BLaER1 treated with 17β-estradiol and CSF1 and Interleukin-3, amounts not matched to agents 10 nM and 100 nM (cell line): ENCODE measurements around the gene BACE2.

ENCODE experiments used
- H3K27ac ChIP-seq, 11 experiments: shearing (Covaris generic); formaldehyde crosslinking; 2 replicates each; pipeline ENCODE4 v1.8.1; 2022
- H3K27me3 ChIP-seq, 11 experiments: shearing (Covaris generic); formaldehyde crosslinking; 2 replicates each; pipeline ENCODE4 v1.8.1; 2022
- H3K36me3 ChIP-seq, 11 experiments: shearing (Covaris generic); formaldehyde crosslinking; 2 replicates each; pipeline ENCODE4 v1.8.1; 2022
- H3K4me1 ChIP-seq, 10 experiments: shearing (Covaris generic); formaldehyde crosslinking; 2 replicates each; pipeline ENCODE4 v1.8.1; 2022
- H3K4me2 ChIP-seq, 11 experiments: shearing (Covaris generic); formaldehyde crosslinking; 2 replicates each; pipeline ENCODE4 v1.8.1; 2022
- H3K4me3 ChIP-seq, 10 experiments: shearing (Covaris generic); formaldehyde crosslinking; 2 replicates each; pipeline ENCODE4 v1.8.1; 2022
- H3K9ac ChIP-seq, 11 experiments: shearing (Covaris generic); formaldehyde crosslinking; 2 replicates each; pipeline ENCODE4 v1.8.1; 2022
- H3K9me3 ChIP-seq, 11 experiments: shearing (Covaris generic); formaldehyde crosslinking; replicated peaks in 1 of 11; 2 replicates each; pipeline ENCODE4 v1.8.1; 2022
- H4K20me1 ChIP-seq, 11 experiments: shearing (Covaris generic); formaldehyde crosslinking; 2 replicates each; pipeline ENCODE4 v1.8.1; 2022
- Cebpa-rat ChIP-seq, 11 experiments: shearing (Covaris generic); IDR thresholded peaks; 2 replicates each; pipeline ENCODE4 v1.8.1; 2022

BACE2 gene

DNA sequence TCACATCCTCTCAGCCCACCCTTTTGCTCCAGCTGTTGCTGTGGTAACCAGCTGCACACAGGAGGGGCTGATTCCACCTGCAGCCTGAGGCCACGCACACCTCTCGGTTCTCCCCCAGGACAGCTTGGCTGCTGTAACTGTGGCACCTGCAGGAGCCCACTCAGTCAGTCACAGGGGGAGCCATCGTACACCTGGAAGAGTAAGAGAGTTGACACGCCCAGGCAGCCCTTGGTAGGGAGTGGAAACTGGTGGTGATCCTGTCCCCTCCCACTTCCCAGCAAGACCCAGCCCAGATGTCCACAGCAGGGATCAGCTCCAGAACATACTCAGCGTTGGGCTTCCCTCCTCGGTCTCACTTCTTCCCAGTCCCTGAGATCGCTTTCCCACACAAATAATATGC lies 32.2 kb upstream of the BACE2 start:
- Histone ChIP-seq H3K4me3 (no peak overlapping the region), H3K9ac (no peak overlapping the region), H3K4me2 (no peak overlapping the region), H3K27ac (no peak overlapping the region), H3K27me3 (no peaks in the 10 kb centered on the region), H3K9me3 (peaks cover 0 to 13% (median 5%) of the 10 kb centered on the region in 11 experiments; a peak in 10 of 22 replicates), H3K4me1 (peaks cover 0 to 6% (median 5%) of the 10 kb centered on the region in 10 experiments; a peak in 10 of 20 replicates), H4K20me1 (no peaks in the 10 kb centered on the region), H3K36me3 (no peaks in the 10 kb centered on the region)
- TF ChIP-seq Cebpa-rat (IDR thresholded peaks at IDR 0.05): no peak

GRCh38 chr21:41136286-41136685 lies 31.7 kb upstream of the BACE2 start:
- TF ChIP-seq Cebpa-rat (IDR thresholded peaks at IDR 0.05): no peak
- no peaks in the 10 kb centered on the region for H3K27me3 ChIP-seq
- no peak overlapping the region for H3K27ac ChIP-seq
- H3K4me2 ChIP-seq: no peak overlapping the region
- H3K9me3 ChIP-seq: peaks cover 0 to 13% (median 5%) of the 10 kb centered on the region in 11 experiments; a peak in 10 of 22 replicates
- no peak overlapping the region for H3K4me3 ChIP-seq
- peaks cover 0 to under 1% (median 0%) of the 10 kb centered on the region in 10 experiments; a peak in 2 of 20 replicates for H3K4me1 ChIP-seq
- H3K36me3 ChIP-seq: no peaks in the 10 kb centered on the region
- H4K20me1 ChIP-seq: no peaks in the 10 kb centered on the region
- H3K9ac ChIP-seq: no peak overlapping the region

GRCh38 chr21:41137401-41137800 lies 30.6 kb upstream of the BACE2 start:
- Histone ChIP-seq H3K4me1 (no peaks in the 10 kb centered on the region), H3K9ac (no peak overlapping the region), H3K4me3 (no peak overlapping the region), H3K9me3 (peaks cover 0 to 13% (median 5%) of the 10 kb centered on the region in 11 experiments; a peak in 10 of 22 replicates), H3K4me2 (no peak overlapping the region), H3K36me3 (no peaks in the 10 kb centered on the region), H3K27ac (no peak overlapping the region), H3K27me3 (no peaks in the 10 kb centered on the region), H4K20me1 (no peaks in the 10 kb centered on the region)
- TF ChIP-seq Cebpa-rat (IDR thresholded peaks at IDR 0.05): no peak

- no peaks in the 10 kb centered on the region for H3K4me1 ChIP-seq
Measured at GRCh38 chr21:41137889-41138288, 30.1 kb upstream of the BACE2 start.

GRCh38 chr21:41138711-41139110 lies 29.2 kb upstream of the BACE2 start:
- peaks cover 0 to 13% (median 5%) of the 10 kb centered on the region in 11 experiments; a peak in 10 of 22 replicates for H3K9me3 ChIP-seq
- no peak overlapping the region for H3K9ac ChIP-seq
- no peak overlapping the region for H3K4me2 ChIP-seq
- H3K27me3 ChIP-seq: no peaks in the 10 kb centered on the region
- no peaks in the 10 kb centered on the region for H3K4me1 ChIP-seq
- no peak overlapping the region for H3K4me3 ChIP-seq
- no peaks in the 10 kb centered on the region for H3K36me3 ChIP-seq
- no peak for TF ChIP-seq Cebpa-rat (IDR thresholded peaks at IDR 0.05)
- H3K27ac ChIP-seq: no peak overlapping the region
- H4K20me1 ChIP-seq: no peaks in the 10 kb centered on the region

More at GRCh38 chr21:41137889-41138288, 30.1 kb upstream of the BACE2 start:
- no peaks in the 10 kb centered on the region for H3K36me3 ChIP-seq
- no peak overlapping the region for H3K27ac ChIP-seq
- no peaks in the 10 kb centered on the region for H3K27me3 ChIP-seq
- TF ChIP-seq Cebpa-rat (IDR thresholded peaks at IDR 0.05): no peak
- no peaks in the 10 kb centered on the region for H4K20me1 ChIP-seq
- H3K4me2 ChIP-seq: no peak overlapping the region
- H3K9ac ChIP-seq: no peak overlapping the region
- no peak overlapping the region for H3K4me3 ChIP-seq
- peaks cover 0 to 13% (median 5%) of the 10 kb centered on the region in 11 experiments; a peak in 10 of 22 replicates for H3K9me3 ChIP-seq

DNA sequence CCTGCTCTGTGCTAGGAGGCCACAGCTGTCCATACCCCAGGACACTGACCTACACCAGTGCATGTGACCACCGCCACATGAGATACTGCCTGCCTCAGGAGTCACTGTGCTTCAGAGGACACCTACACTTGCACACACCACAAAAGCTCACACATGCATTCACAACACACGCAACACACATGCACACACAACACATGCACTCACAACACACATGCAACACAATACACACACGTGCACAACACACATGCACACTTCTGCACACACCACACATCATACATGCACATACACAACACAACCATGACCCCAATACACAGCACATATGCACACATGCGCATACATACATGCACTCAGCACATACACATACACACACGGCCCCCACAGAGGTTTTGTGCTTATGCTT lies 28.7 kb upstream of the BACE2 start:
- no peak for TF ChIP-seq Cebpa-rat (IDR thresholded peaks at IDR 0.05)
- Histone ChIP-seq H3K4me3 (no peak overlapping the region), H3K27ac (no peak overlapping the region), H3K27me3 (no peaks in the 10 kb centered on the region), H3K4me1 (no peaks in the 10 kb centered on the region), H3K9ac (no peak overlapping the region), H3K4me2 (no peak overlapping the region), H3K36me3 (no peaks in the 10 kb centered on the region), H4K20me1 (no peaks in the 10 kb centered on the region), H3K9me3 (peaks cover 0 to 13% (median 5%) of the 10 kb centered on the region in 11 experiments; a peak in 10 of 22 replicates)

DNA sequence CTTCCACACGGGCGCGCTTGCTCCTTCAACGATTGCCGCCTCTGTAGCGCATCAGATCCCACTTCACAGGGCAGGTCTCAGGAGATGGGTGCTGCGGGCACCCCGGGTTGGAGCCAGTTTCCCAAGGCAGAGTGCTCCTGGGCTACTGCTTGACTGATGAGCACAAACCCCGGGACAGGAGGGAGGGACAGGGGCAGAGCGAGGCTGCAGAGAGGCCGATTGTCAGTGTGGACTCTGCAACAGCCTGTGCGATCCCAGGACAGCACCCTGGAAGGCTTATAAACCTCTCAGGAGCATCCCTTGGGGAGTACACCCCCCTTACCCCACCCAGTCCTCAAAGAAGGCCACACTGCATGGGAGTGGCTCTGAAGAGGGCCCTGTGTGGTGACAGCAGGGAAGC lies 28.0 kb upstream of the BACE2 start:
- Histone ChIP-seq H3K27ac (no peak overlapping the region), H3K9ac (no peak overlapping the region), H4K20me1 (no peaks in the 10 kb centered on the region), H3K4me3 (no peak overlapping the region), H3K27me3 (no peaks in the 10 kb centered on the region), H3K4me1 (no peaks in the 10 kb centered on the region), H3K9me3 (peaks cover 0 to 13% (median 5%) of the 10 kb centered on the region in 11 experiments; a peak in 10 of 22 replicates), H3K36me3 (no peaks in the 10 kb centered on the region), H3K4me2 (no peak overlapping the region)
- TF ChIP-seq Cebpa-rat (IDR thresholded peaks at IDR 0.05): no peak

DNA sequence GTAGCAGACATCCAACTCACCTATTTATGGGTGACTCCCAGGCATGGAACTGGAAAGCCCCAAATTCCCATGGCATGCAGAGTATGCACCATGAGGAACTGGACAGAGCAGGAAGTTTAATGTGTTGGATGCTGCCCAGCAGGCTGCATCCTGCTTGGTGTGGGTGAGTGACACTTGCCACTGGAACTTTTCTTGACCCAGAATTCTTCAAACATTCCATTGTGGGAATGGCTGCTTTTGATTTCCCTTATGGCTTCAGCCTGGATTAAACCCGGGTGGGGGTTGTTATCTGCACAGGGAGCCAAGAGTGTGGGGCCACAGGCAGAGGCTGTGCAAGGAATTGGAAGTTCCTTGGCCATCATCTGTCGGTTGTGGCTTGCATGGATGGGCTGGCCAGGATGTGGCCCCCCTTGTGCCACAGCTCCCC lies 26.9 kb upstream of the BACE2 start:
- Histone ChIP-seq H3K9ac (no peak overlapping the region), H3K36me3 (no peaks in the 10 kb centered on the region), H4K20me1 (no peaks in the 10 kb centered on the region), H3K4me3 (no peak overlapping the region), H3K9me3 (peaks cover 0 to 13% (median 5%) of the 10 kb centered on the region in 11 experiments; a peak in 10 of 22 replicates), H3K4me2 (no peak overlapping the region), H3K27me3 (no peaks in the 10 kb centered on the region), H3K27ac (no peak overlapping the region), H3K4me1 (no peaks in the 10 kb centered on the region)
- no peak for TF ChIP-seq Cebpa-rat (IDR thresholded peaks at IDR 0.05)

- H3K4me2 ChIP-seq: no peak overlapping the region
- H3K27me3 ChIP-seq: no peaks in the 10 kb centered on the region
- no peak for TF ChIP-seq Cebpa-rat (IDR thresholded peaks at IDR 0.05)
- H3K9me3 ChIP-seq: peaks cover 0 to 5% (median 3%) of the 10 kb centered on the region in 11 experiments; a peak in 10 of 22 replicates
- H3K27ac ChIP-seq: no peak overlapping the region
- no peak overlapping the region for H3K4me3 ChIP-seq
- no peaks in the 10 kb centered on the region for H4K20me1 ChIP-seq
- H3K9ac ChIP-seq: no peak overlapping the region
- no peaks in the 10 kb centered on the region for H3K4me1 ChIP-seq
- H3K36me3 ChIP-seq: no peaks in the 10 kb centered on the region
Measured at GRCh38 chr21:41142051-41142795, 25.7 kb upstream of the BACE2 start.
